H9 (cell line): Measurements from ENCODE around the gene CIART. TPM values are rescaled to one million over a fixed set of nuclear protein-coding genes. Genes with fewer than 3 reads are reported as not detected.

Experiments
- DNase-seq: peaks from one replicate; pipeline ENCODE4 v3.0.0-alpha.2; 2017
- H2AFZ ChIP-seq: one replicate; pipeline ENCODE4 v1.6.1; 2013; ENCODE audit warnings: mild to moderate bottlenecking, low read length, control low read depth, moderate library complexity
- H2AK5ac ChIP-seq: 2 replicates; pipeline ENCODE4 v1.6.1; 2013; ENCODE audit warnings: low read length, control low read depth, mixed read lengths; ENCODE audit not compliant: insufficient read length
- H2BK120ac ChIP-seq: one replicate; pipeline ENCODE4 v1.6.1; 2013; ENCODE audit warnings: low read depth, mild to moderate bottlenecking, low read length, control low read depth, inconsistent platforms; ENCODE audit not compliant: poor library complexity, severe bottlenecking
- H2BK12ac ChIP-seq: 2 replicates; pipeline ENCODE4 v1.6.1; 2013; ENCODE audit warnings: low read length, control low read depth, mixed read lengths, low read depth; ENCODE audit not compliant: insufficient read length
- H2BK15ac ChIP-seq: 2 replicates; pipeline ENCODE4 v1.6.1; 2013; ENCODE audit warnings: low read depth, low read length, control low read depth
- H2BK20ac ChIP-seq: one replicate; pipeline ENCODE4 v1.6.1; 2013; ENCODE audit warnings: low read depth, mild to moderate bottlenecking, low read length, control low read depth, inconsistent platforms; ENCODE audit not compliant: poor library complexity, severe bottlenecking
- H2BK5ac ChIP-seq: 2 replicates; pipeline ENCODE4 v1.6.1; 2013; ENCODE audit warnings: low read length, control low read depth, mixed read lengths; ENCODE audit not compliant: insufficient read length
- H3K14ac ChIP-seq: 2 replicates; pipeline ENCODE4 v1.6.1; 2013; ENCODE audit warnings: low read length, control low read depth; ENCODE audit not compliant: insufficient read depth
- H3K18ac ChIP-seq: 2 replicates; pipeline ENCODE4 v1.6.1; 2013; ENCODE audit warnings: low read depth, mild to moderate bottlenecking, mixed read lengths, low read length, control low read depth; ENCODE audit not compliant: insufficient read length
- H3K23ac ChIP-seq: 2 replicates; pipeline ENCODE4 v1.6.1; 2013; ENCODE audit warnings: low read length, control low read depth, mixed read lengths, low read depth; ENCODE audit not compliant: insufficient read length
- H3K23me2 ChIP-seq: 2 replicates; pipeline ENCODE4 v1.6.1; 2013; ENCODE audit warnings: low read depth, mild to moderate bottlenecking, mixed read lengths, low read length, control low read depth; ENCODE audit not compliant: insufficient read length, poor library complexity, severe bottlenecking
- H3K27ac ChIP-seq: 2 replicates; pipeline ENCODE4 v1.5.1; 2013; ENCODE audit warnings: low read length, control low read depth, mixed read lengths, low read depth; ENCODE audit not compliant: insufficient read length
- H3K27me3 ChIP-seq: 2 replicates; pipeline ENCODE4 v1.6.1; 2013; ENCODE audit warnings: low read length, control low read depth, inconsistent platforms; ENCODE audit not compliant: insufficient read depth
- H3K4ac ChIP-seq: 2 replicates; pipeline ENCODE4 v1.6.1; 2013; ENCODE audit warnings: low read depth, mild to moderate bottlenecking, control low read depth, inconsistent platforms, low read length, moderate library complexity
- H3K4me1 ChIP-seq: 2 replicates; pipeline ENCODE4 v1.6.1; 2013; ENCODE audit warnings: low read length, control low read depth, inconsistent platforms; ENCODE audit not compliant: insufficient read depth
- H3K4me2 ChIP-seq: 2 replicates; pipeline ENCODE4 v1.6.1; 2013; ENCODE audit warnings: low read length, control low read depth, mixed read lengths; ENCODE audit not compliant: insufficient read length, insufficient read depth
- H3K56ac ChIP-seq: 2 replicates; pipeline ENCODE4 v1.6.1; 2013; ENCODE audit warnings: low read depth, mild to moderate bottlenecking, mixed read lengths, low read length, control low read depth; ENCODE audit not compliant: insufficient read length
- H3K79me1 ChIP-seq: 2 replicates; pipeline ENCODE4 v1.6.1; 2013; ENCODE audit warnings: low read depth, mild to moderate bottlenecking, moderate library complexity, low read length, control low read depth, inconsistent platforms; ENCODE audit not compliant: insufficient read depth, poor library complexity, severe bottlenecking
- H3K79me2 ChIP-seq: 2 replicates; pipeline ENCODE4 v1.6.1; 2013; ENCODE audit warnings: low read length, control low read depth, inconsistent platforms; ENCODE audit not compliant: insufficient read depth
- H3K9ac ChIP-seq: 2 replicates; pipeline ENCODE4 v1.6.1; 2013; ENCODE audit warnings: low read length, control low read depth, mixed read lengths; ENCODE audit not compliant: insufficient read length; ENCODE audit errors: extremely low read depth
- H3K9me3 ChIP-seq: one replicate; pipeline ENCODE4 v1.6.1; 2013; ENCODE audit warnings: low read depth, low read length, inconsistent platforms; ENCODE audit not compliant: control insufficient read depth
- H3T11ph ChIP-seq: one replicate; pipeline ENCODE4 v1.6.1; 2013; ENCODE audit warnings: mild to moderate bottlenecking, low read length, control low read depth, inconsistent platforms
- H4K20me1 ChIP-seq: one replicate; pipeline ENCODE4 v1.6.1; 2013; ENCODE audit not compliant: control insufficient read depth, insufficient read length, insufficient read depth
- H4K5ac ChIP-seq: 2 replicates; pipeline ENCODE4 v1.6.1; 2013; ENCODE audit warnings: low read depth, mild to moderate bottlenecking, mixed read lengths, low read length, control low read depth; ENCODE audit not compliant: insufficient read length
- H4K8ac ChIP-seq: replicated peaks from 2 replicates; pipeline ENCODE4 v1.6.1; 2013; ENCODE audit warnings: low read length, control low read depth, mixed read lengths, low read depth; ENCODE audit not compliant: insufficient read length
- H4K91ac ChIP-seq: 2 replicates; pipeline ENCODE4 v1.6.1; 2013; ENCODE audit warnings: low read depth, mild to moderate bottlenecking, moderate library complexity, mixed read lengths, low read length, control low read depth; ENCODE audit not compliant: insufficient read length
- H3K27ac Mint-ChIP-seq, 3 experiments: 2 replicates in 2 of 3; 3 replicates in 1 of 3; pipeline ENCODE4 v1.8.0; 2020 to 2021; ENCODE audit warnings: mixed read lengths in 3 of 3, mild to moderate bottlenecking in 1 of 3, moderate library complexity in 1 of 3
- H3K27me3 Mint-ChIP-seq: 2 replicates; pipeline ENCODE4 v1.8.0; 2021; ENCODE audit warnings: low read depth, mild to moderate bottlenecking, moderate library complexity, mixed read lengths
- H3K36me3 Mint-ChIP-seq, 3 experiments: 2 replicates in 2 of 3; 3 replicates in 1 of 3; pipeline ENCODE4 v1.8.0; 2020 to 2021; ENCODE audit warnings: low read depth in 3 of 3, mixed read lengths in 3 of 3; ENCODE audit not compliant: insufficient read depth in 1 of 3
- H3K4me1 Mint-ChIP-seq, 2 experiments: 2 replicates each; pipeline ENCODE4 v1.8.0; 2020; ENCODE audit warnings: mixed read lengths in 2 of 2
- H3K4me3 Mint-ChIP-seq, 2 experiments: 2 replicates in 1 of 2; 3 replicates in 1 of 2; pipeline ENCODE4 v1.8.0; 2020 to 2021; ENCODE audit warnings: mild to moderate bottlenecking in 2 of 2, mixed read lengths in 2 of 2, moderate library complexity in 1 of 2
- H3K9me3 Mint-ChIP-seq, 2 experiments: 2 replicates in 1 of 2; 3 replicates in 1 of 2; pipeline ENCODE4 v1.8.0; 2020; ENCODE audit warnings: mild to moderate bottlenecking in 2 of 2, mixed read lengths in 2 of 2, moderate library complexity in 1 of 2
- WGBS: extraction: QIAGEN DNeasy Blood & Tissue Kit; methylation state at CpG from one replicate; pipeline ENCODE4 v1.1.7; 2013; ENCODE audit warnings: missing lambda C conversion rate, low lambda C conversion rate, mixed read lengths; ENCODE audit not compliant: insufficient read length; ENCODE audit errors: extremely low coverage; 5-methylcytosine and 5-hydroxymethylcytosine counted together
- total RNA-seq: library from RNA; stranded (reverse); gene quantifications from 2 replicates; pipeline ENCODE4 v1.2.1, GENCODE V29; 2021
- TF ChIP-seq, protein P1 (sequence below): fragments of 200-600 bp; sonication (generic); conservative IDR thresholded peaks from 3 replicates; pipeline ENCODE4 v1.8.0; 2021; ENCODE audit warnings: antibody characterized with exemption, mild to moderate bottlenecking

Gene CIART
- total RNA-seq, 1 experiment from 2014 or later, result 15.6 TPM

DNA sequence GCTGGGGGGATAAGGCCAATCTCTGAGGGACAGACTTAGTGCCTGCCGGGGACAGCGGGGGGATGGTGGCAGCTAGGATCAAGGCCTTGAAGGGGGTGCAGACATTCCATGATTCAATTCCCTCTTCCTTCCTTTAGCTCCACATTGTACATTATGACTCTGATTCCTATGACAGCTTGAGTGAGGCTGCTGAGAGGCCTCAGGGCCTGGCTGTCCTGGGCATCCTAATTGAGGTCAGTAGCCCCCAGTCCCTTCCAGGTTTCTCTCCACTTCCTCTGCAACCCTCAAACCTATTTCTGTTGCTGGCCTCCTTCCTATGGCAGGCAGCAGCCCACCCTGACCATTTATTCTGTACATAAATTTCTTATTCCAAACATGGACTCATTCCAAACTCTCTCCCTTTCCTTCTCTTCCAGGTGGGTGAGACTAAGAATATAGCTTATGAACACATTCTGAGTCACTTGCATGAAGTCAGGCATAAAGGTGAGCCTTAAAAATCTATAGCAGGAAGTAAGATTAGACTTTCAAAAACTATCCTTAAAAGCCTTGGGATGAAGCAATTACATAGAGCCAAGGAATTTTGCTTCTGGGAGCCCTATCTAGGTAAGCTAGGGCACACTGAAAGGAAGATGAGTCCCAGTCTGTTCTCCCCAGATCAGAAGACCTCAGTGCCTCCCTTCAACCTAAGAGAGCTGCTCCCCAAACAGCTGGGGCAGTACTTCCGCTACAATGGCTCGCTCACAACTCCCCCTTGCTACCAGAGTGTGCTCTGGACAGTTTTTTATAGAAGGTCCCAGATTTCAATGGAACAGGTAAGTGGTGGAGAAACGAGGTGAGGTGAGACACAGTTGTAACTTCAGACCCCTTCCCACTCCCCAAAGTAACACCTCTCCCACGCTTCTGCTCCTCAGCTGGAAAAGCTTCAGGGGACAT is 19.7 kb upstream of the CIART start:
- Histone ChIP-seq H4K20me1 (no peaks in the 10 kb centered on the region), H3K9ac (no peak overlapping the region), H2AK5ac (no peak overlapping the region), H3T11ph (no peak overlapping the region), H3K9me3 (no peaks in the 10 kb centered on the region), H4K5ac (no peak overlapping the region), H4K91ac (no peak overlapping the region), H2BK15ac (no peak overlapping the region), H3K23me2 (peaks cover 28% of the 10 kb centered on the region), H3K4ac (no peak overlapping the region), H3K4me1 (peaks cover 3% of the 10 kb centered on the region; the same call in 1 of the 2 replicates), H2BK12ac (no peak overlapping the region), H3K14ac (no peak overlapping the region), H3K27me3 (no peaks in the 10 kb centered on the region), H3K27ac (no peak overlapping the region), H3K18ac (no peak overlapping the region), H2BK20ac (no peak overlapping the region), H2AFZ (no peak overlapping the region), H3K79me1 (no peaks in the 10 kb centered on the region), H4K8ac (no peak overlapping the region), H3K4me2 (no peak overlapping the region), H3K79me2 (peaks cover under 1% of the 10 kb centered on the region; the same call in 1 of the 2 replicates), H2BK5ac (no peak overlapping the region), H3K23ac (no peak overlapping the region), H3K56ac (no peak overlapping the region), H2BK120ac (no peak overlapping the region)
- DNase-seq, result no peak
- H3K27ac Mint-ChIP-seq, result peak overlapping the region in 2 of 3 experiments; percentile 28 to 89; a peak in 4 of 7 replicates
- no CpG with 5 or more reads among the region's 6 CpGs for WGBS
- no peaks in the 10 kb centered on the region for H3K27me3 Mint-ChIP-seq
- peaks cover 40 to 66% (median 64%) of the 10 kb centered on the region in 3 experiments for H3K36me3 Mint-ChIP-seq
- H3K4me3 Mint-ChIP-seq, result no peak overlapping the region
- TF ChIP-seq, protein P1, sequence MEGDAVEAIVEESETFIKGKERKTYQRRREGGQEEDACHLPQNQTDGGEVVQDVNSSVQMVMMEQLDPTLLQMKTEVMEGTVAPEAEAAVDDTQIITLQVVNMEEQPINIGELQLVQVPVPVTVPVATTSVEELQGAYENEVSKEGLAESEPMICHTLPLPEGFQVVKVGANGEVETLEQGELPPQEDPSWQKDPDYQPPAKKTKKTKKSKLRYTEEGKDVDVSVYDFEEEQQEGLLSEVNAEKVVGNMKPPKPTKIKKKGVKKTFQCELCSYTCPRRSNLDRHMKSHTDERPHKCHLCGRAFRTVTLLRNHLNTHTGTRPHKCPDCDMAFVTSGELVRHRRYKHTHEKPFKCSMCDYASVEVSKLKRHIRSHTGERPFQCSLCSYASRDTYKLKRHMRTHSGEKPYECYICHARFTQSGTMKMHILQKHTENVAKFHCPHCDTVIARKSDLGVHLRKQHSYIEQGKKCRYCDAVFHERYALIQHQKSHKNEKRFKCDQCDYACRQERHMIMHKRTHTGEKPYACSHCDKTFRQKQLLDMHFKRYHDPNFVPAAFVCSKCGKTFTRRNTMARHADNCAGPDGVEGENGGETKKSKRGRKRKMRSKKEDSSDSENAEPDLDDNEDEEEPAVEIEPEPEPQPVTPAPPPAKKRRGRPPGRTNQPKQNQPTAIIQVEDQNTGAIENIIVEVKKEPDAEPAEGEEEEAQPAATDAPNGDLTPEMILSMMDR, result no peak
- peaks cover 39 to 42% of the 10 kb centered on the region in 2 experiments for H3K4me1 Mint-ChIP-seq
- H3K9me3 Mint-ChIP-seq, result no peaks in the 10 kb centered on the region; a peak in 1 of 5 replicates
